SHP77 (cell line): Measurements from ENCODE around the gene CAMK2N1.
A peak's percentile ranks its signal among the peaks of the same experiment; 100 is the strongest.

Experiments used
- DNase-seq, 2 experiments: peaks; one replicate each; lab custom pipeline; 2025; lab: John Stamatoyannopoulos, UW

CAMK2N1 gene

GRCh38 chr1:20478057-20478635 lies 7.9 kb downstream of the CAMK2N1 start:
- no peak for DNase-seq

- no peak for DNase-seq
Measured at GRCh38 chr1:20477348-20478056, 8.5 kb downstream of the CAMK2N1 start.

GRCh38 chr1:20476265-20477038 lies 9.6 kb downstream of the CAMK2N1 start:
- peak in 1 of 2 experiments; percentile 31 for DNase-seq

GRCh38 chr1:20474996-20475395 lies 11.0 kb downstream of the CAMK2N1 start:
- no peak for DNase-seq

- DNase-seq, result no peak
Measured at GRCh38 chr1:20474333-20474975, 11.6 kb downstream of the CAMK2N1 start.

GRCh38 chr1:20473894-20474293 lies 12.1 kb downstream of the CAMK2N1 start:
- no peak for DNase-seq

GRCh38 chr1:20472860-20473711 lies 12.9 kb downstream of the CAMK2N1 start:
- DNase-seq, result no peak

- DNase-seq, result no peak
Measured at GRCh38 chr1:20472121-20472520, 13.9 kb downstream of the CAMK2N1 start.

- DNase-seq, result peak; percentile 14 to 64
Measured at GRCh38 chr1:20470194-20470593, 15.8 kb downstream of the CAMK2N1 start.

GRCh38 chr1:20469406-20470076 lies 16.5 kb downstream of the CAMK2N1 start:
- DNase-seq, result no peak

- no peak for DNase-seq
Measured at GRCh38 chr1:20466273-20466672, 19.7 kb downstream of the CAMK2N1 start.

GRCh38 chr1:20465187-20465586 lies 20.8 kb downstream of the CAMK2N1 start:
- DNase-seq, result no peak

GRCh38 chr1:20463502-20463901 lies 22.5 kb downstream of the CAMK2N1 start:
- no peak for DNase-seq

GRCh38 chr1:20462397-20462796 lies 23.6 kb downstream of the CAMK2N1 start:
- DNase-seq, result no peak

GRCh38 chr1:20458717-20459116 lies 27.3 kb downstream of the CAMK2N1 start:
- DNase-seq, result no peak

- no peak for DNase-seq
Measured at GRCh38 chr1:20454004-20454403, 32.0 kb downstream of the CAMK2N1 start.

GRCh38 chr1:20449735-20450311 lies 36.2 kb downstream of the CAMK2N1 start:
- DNase-seq, result no peak

GRCh38 chr1:20448671-20449071 lies 37.3 kb downstream of the CAMK2N1 start:
- no peak for DNase-seq

GRCh38 chr1:20447794-20448193 lies 38.2 kb downstream of the CAMK2N1 start:
- DNase-seq, result no peak

- no peak for DNase-seq
Measured at GRCh38 chr1:20446796-20447195, 39.2 kb downstream of the CAMK2N1 start.

- no peak for DNase-seq
Measured at GRCh38 chr1:20445956-20446355, 40.1 kb downstream of the CAMK2N1 start.
